HG03432 (cell line): ENCODE measurements around the gene TIGD1.

Source experiments
- ATAC-seq: cut with Tn5 transposase; IDR thresholded peaks from one replicate; pipeline ENCODE4 v1.9.1; 2021; ENCODE audit warnings: mild to moderate bottlenecking, moderate library complexity; ENCODE audit not compliant: unreplicated experiment

TIGD1 gene

DNA sequence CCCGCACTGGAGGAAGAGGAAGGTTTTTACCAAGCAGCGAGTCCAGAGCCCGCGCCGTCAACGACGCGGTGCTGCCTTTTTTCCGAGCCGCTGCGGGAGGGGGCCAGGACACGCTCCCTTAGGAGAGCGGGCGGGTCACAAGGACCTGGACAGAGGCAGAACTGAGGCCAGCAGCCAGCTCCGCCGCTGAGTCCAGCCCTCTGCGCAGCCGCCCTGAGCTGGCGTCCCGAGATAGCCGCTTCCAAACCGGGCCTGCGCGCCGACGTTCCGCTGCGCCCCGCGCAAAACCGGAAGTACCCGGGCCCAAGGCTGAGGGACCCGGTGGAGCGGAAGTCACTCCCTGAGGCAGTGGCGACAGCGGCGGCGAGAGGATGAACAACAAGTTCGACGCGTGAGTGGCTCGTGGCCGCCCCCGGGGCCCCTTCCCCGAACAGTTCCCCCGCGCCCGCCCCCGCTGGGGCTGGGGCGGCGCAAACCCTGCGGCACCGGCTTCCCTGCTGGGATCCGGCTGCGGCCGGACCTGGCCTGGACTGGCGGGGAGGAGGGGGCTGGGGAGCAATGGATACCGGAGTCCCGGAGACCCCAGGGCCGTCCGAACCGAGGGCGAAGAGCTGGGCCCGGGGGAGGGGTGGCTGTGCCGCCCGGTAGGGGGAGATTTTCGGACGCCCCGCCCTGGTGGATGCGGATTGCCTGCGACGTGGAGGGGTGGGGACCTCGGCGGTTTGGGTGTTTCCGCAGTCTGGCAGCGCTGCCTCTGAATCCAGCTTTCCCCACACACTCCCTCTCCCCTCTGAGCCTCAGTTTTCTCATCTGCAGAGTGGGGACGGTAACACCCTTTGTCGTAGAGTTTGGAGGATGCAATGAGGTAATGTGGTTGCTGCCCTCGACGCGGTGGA is at the start of gene TIGD1, which contains the start of gene EIF4E2:
Gene TIGD1 (minus strand): TSS at position 204 of the 896 bp plus-strand sequence. CDS start 675 bp downstream, outside the sequence.
Gene EIF4E2 (plus strand): TSS at position 336 of the 896 bp plus-strand sequence. CDS start 36 bp downstream, at position 372.
- peak; percentile 95 for ATAC-seq

- ATAC-seq, result no peak
These were observed 47.9 kb upstream of the TIGD1 start for GRCh38 chr2:232598293-232598692.

DNA sequence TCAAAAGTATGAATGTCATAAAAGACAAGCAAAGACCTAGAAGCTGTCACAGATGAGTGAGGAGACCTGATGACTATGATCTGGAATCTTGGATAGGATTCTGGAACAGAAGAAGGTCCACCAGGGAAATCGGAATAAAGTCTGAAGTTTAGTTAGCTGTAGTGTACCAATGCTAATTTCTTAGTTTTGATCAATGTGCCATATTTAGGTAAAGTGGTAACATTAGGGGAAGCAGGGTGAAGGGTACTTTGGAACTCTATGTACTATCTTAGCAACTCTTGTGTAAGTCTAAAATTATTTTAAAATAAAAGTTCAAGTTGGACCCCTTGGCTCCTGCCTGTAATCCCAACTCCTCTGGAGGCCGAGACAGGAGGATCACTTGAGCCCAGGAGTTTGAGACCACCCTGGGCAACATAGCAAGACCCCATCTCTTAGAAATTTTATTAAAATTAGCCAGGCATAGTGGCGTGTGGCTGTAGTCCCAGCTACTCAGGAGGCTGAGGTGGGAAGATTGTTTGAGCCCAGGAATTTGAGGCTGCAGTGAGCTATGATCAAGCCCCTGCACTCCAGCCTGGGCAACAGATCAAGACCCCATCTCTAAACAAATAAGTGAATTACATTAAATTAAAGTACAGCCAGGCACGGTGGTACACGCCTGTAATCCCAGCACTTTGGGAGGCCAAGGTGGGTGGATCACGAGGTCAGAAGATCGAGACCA is 47.2 kb upstream of the TIGD1 start:
- no peak for ATAC-seq

- no peak for ATAC-seq
These were observed 43.6 kb upstream of the TIGD1 start for GRCh38 chr2:232593982-232594381.

GRCh38 chr2:232592772-232593395 is 42.5 kb upstream of the TIGD1 start:
- no peak for ATAC-seq

GRCh38 chr2:232588680-232589585 is 38.6 kb upstream of the TIGD1 start:
- ATAC-seq, result no peak

DNA sequence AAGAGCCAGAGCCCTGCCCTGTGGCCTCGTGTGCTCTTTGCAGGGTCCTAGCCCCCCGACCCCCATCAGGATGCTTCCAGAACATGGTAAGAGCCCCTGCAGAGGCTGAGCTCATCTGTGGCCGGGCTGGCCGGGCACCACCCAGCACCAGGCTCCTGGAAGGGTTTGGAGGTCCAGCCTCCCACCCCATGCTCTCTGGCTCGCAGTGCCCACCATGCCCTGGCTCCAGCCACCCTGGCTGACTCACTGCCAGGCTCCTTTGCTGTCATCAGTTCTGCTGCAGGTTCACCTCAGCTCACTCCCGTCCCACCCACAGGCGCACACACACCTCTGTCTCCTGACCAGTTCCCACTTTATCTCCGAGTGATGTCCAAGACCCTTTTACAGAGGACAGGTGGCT is 37.7 kb upstream of the TIGD1 start:
- no peak for ATAC-seq

GRCh38 chr2:232587512-232587911 is 37.2 kb upstream of the TIGD1 start:
- ATAC-seq, result no peak

DNA sequence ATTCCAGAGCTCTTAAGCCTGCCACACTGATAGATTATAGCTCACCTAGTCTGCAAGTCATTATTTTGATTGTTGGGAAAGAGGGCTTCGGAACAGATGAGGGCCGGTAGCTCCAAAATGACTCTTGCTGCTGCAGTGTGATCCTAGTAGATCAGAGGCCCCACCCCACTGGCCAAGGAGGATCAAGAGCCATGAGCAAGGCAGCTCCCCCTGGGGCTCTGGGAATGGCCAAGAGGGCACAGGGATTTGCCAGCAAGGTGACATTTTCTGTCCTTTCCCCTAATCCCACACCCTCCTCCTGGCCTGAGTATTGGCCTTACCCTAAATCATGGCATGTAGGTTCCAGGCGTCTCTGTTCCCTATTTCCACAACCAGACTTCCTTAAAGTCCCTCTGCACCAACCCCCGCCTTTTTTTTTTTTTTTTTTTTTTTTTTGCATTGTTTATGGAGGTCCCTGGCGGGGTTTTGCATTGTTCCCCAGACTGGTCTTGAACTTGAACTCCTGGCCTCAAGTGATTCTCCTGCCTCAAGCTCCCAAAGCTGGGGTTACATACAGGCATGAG is 36.7 kb upstream of the TIGD1 start:
- no peak for ATAC-seq

DNA sequence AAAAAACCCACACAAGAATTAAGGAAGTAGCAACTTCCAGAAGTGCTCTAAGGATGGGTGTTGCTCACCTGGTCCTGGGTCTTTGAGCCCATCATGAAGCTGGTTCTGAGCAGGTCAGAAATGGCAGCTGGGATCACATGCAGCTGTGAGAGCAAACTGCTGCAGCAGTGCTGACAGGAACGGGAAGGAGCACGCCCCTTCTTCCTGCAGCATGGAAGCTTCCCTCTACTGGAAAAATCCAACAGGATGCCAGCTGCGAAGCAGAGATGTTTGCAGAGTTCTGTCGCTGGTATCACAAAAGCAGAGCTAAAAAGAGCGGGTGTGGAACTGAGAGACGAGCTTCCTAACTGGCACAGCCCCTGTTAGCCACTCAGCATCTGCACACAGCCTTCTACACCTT is 33.9 kb upstream of the TIGD1 start:
- no peak for ATAC-seq

GRCh38 chr2:232581725-232582124 is 31.4 kb upstream of the TIGD1 start:
- no peak for ATAC-seq

GRCh38 chr2:232580648-232580981 is 30.3 kb upstream of the TIGD1 start:
- no peak for ATAC-seq

DNA sequence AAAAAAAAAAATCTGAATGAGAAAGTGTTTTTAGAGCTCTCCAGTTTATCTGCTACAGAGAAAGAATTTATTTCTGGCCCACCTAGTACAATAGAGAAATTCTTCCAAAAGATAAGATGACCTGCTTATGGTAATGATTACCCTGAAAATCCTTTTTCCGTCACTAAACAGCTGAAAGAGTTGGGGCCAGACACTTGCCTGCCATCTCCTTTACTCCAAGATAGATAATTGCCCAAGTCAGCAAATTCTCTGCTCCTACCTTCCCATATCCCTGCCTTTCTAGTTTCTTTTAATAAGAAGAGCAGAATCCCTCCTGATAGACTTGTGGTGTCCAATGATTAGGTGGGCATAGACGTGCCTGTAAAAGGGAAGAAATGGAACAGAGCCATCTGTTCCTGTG is 28.3 kb upstream of the TIGD1 start:
- ATAC-seq, result no peak

DNA sequence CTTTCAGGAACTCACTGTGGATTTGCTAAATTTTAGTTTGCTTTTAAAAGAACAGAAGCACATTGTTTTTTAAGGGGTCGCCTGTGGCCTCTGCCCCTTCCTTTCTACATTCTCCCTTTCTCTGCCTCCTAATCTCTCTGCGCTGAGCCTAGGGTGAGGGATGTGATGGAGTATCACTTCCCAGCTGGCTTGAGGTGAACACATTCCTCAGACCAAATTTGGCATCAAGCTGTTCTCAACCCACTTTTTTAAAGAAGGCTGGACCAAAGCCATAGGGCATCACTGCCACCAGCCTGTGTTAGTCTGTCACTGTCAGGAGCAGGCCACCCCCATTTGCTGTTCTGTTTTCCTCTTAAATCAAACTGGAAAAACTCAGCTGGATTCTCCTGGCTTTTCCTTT is 27.5 kb upstream of the TIGD1 start:
- ATAC-seq, result no peak

- ATAC-seq, result no peak
These were observed 26.6 kb upstream of the TIGD1 start for GRCh38 chr2:232576995-232577394.

DNA sequence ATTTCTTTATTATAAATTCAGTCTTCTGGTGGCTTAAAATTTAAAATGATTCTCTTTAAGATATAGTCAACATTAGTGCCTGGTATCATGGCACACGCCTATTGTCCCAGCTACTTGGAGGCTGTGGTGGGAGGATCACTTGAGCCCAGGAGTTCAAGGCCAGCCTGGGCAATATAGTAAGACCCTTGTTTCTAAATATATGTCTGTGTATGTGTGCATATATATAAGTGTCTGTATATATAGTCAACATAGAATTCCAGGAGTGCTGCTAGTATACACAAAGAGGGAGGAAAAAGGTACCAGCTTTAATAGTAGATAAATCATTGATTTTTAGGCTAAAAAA is 25.0 kb upstream of the TIGD1 start:
- ATAC-seq, result no peak

DNA sequence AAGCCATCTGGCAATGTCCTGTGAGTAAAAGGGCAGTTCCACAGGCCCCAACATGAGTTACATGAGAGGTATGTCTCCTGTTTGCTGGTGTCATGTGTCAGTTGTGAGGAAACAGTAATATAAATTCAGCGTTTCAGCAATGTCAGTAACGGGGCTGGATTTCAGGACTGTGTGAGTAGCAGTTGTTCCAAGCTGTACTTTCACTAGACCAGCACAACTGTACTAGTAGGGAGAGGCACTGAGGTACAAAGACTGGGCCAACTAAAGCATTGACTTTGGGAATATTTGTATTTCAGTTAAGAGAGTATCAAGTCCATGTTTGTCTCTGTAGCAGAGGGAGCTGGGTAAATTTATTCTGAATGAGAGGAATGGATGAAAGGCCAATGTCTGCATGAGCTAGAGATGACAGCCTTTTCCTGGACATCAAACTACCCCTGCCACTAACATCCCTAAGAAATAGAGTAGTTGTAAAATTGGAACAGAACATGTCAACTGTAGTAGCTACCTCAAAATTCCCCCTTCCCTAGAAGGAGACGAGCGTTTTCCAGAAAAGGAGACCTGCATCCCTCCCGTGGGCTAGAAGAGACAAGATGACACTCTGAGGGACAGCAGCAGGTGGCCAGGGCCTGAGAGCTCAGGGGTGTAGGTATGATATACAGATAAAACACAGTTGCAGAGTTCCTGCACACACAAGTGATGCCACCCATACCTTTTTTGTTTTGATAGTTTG is 24.5 kb upstream of the TIGD1 start:
- ATAC-seq, result no peak

GRCh38 chr2:232573771-232574435 is 23.5 kb upstream of the TIGD1 start:
- no peak for ATAC-seq

GRCh38 chr2:232573042-232573441 is 22.7 kb upstream of the TIGD1 start:
- ATAC-seq, result no peak
